Mucosa of descending colon (tissue), 3 donors: ENCODE results near the gene POLR2I. TPM values are rescaled to one million over a fixed set of nuclear protein-coding genes. Genes with fewer than 3 reads are reported as not detected.

Experiments used
- ATAC-seq: fragments of 200-7000 bp; cut with Tn5 transposase; one replicate; pipeline ENCODE4 v1.9.1; 2020; ENCODE audit warnings: mild to moderate bottlenecking, moderate library complexity
- DNase-seq, 3 donors: peaks; one replicate each; pipeline ENCODE4 v3.0.0-alpha.2; 2020
- H3K36me3 ChIP-seq: fragments of 200-600 bp; one replicate; pipeline ENCODE4 v1.8.0; 2021; ENCODE audit warnings: low read depth, mild to moderate bottlenecking
- H3K4me1 ChIP-seq: fragments of 200-600 bp; one replicate; pipeline ENCODE4 v1.8.0; 2021; ENCODE audit warnings: low read depth, mild to moderate bottlenecking
- H3K4me3 ChIP-seq: fragments of 200-600 bp; one replicate; pipeline ENCODE4 v1.8.0; 2021; ENCODE audit warnings: mild to moderate bottlenecking
- H3K9me3 ChIP-seq: fragments of 200-600 bp; one replicate; pipeline ENCODE4 v1.8.0; 2021; ENCODE audit warnings: mild to moderate bottlenecking
- CTCF ChIP-seq: fragments of 200-600 bp; IDR thresholded peaks from one replicate; pipeline ENCODE4 v1.8.0; 2022; ENCODE audit warnings: antibody characterized with exemption, mild to moderate bottlenecking
- intact Hi-C, 2 donors: fragments of 100-400 bp; cut with DNase I in 1 of 2; cut with micrococcal nuclease in 1 of 2; formaldehyde crosslinking; loops; one replicate each; pipeline versions ENCODE4 v1.11.0 to v1.11.1; 2022; cut with DNase I, micrococcal nuclease
- total RNA-seq, 3 donors: library from RNA; stranded (reverse); fragmentation: NEBNext Ultra II Directional in 2 of 3; extraction: Animal tissue kit (Norgen Biotek cat#: 25700) in 2 of 3; gene quantifications; one replicate each; pipeline versions ENCODE4 v1.2.1 to v1.2.4, GENCODE V29; 2021 to 2023
- donor health status: DM: no; HTN: no; CAD: no; lungs with moderate emphysema.
- donor health status: DM: no; HTN: no; CAD: no.
- donor health status: DM: no; HTN: yes; CAD: no.

Gene POLR2I
- total RNA-seq, 3 donors from 2014 or later = 42.7 to 66.4 (median 47.4) TPM

DNA sequence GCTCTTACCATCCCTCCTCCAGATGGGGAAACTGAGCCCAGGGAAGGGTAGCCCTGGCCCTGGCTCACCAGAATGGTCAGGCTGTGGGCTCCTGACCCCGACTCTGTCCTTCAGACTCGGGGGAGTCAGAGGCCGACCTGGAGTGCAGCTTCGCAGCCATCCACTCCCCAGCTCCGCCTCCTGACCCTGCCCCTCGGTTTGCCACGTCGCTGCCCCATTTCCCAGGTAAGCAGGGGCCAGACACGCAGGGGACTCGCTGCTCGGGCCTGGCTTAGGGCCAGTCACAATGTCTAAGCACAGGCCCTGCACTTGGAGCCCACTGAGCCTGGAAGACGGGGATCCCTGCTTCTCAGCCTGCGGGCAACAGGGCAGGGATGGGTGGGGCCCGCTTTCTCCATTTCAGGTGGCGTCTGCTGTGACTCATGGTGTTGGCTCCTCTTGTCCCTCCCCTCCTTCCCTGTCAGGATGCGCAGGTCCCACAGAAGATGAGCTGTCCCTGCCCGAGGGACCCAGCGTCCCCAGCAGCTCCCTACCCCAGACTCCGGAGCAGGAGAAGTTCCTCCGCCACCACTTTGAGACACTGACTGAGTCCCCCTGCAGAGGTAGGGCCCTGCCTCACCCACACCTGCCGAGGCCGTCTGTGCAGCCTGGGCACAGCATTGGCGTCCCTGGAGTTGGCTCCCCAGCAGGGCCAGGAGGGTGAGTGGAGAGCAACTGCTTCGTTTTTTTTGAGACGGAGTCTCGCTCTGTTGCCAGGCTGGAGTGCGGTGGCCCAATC, 12.9 kb downstream of the POLR2I start:
- intact Hi-C loops = no loop called here
- TF ChIP-seq CTCF = no peak
- Histone ChIP-seq H3K4me1 (no peaks in the 10 kb centered on the region), H3K4me3 (no peak overlapping the region), H3K9me3 (no peaks in the 10 kb centered on the region), H3K36me3 (no peaks in the 10 kb centered on the region)
- no peak for DNase-seq
- ATAC-seq = no peak

DNA sequence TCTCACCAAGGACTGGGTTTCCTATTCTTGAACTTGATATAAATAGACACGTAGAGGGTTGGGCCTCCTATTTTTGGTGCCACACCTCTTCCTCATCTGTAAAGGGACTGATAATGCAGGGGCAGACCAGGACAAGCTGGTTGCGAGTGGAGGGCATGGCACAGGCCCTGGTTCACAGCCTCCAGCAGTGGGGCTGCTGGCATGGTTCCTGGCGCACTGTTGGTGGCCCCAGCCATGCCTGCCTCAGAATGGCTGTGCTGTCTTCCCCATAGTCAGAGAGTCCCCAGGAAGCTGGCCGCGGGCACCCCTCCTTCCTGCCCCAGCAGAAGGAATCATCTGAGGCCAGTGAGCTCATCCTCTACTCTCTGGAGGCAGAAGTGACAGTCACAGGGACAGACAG, 14.2 kb downstream of the POLR2I start:
- DNase-seq = no peak
- intact Hi-C loops = no loop called here
- Histone ChIP-seq H3K4me1 (no peaks in the 10 kb centered on the region), H3K36me3 (no peaks in the 10 kb centered on the region), H3K4me3 (no peak overlapping the region), H3K9me3 (no peaks in the 10 kb centered on the region)
- TF ChIP-seq CTCF = no peak
- ATAC-seq = no peak

DNA sequence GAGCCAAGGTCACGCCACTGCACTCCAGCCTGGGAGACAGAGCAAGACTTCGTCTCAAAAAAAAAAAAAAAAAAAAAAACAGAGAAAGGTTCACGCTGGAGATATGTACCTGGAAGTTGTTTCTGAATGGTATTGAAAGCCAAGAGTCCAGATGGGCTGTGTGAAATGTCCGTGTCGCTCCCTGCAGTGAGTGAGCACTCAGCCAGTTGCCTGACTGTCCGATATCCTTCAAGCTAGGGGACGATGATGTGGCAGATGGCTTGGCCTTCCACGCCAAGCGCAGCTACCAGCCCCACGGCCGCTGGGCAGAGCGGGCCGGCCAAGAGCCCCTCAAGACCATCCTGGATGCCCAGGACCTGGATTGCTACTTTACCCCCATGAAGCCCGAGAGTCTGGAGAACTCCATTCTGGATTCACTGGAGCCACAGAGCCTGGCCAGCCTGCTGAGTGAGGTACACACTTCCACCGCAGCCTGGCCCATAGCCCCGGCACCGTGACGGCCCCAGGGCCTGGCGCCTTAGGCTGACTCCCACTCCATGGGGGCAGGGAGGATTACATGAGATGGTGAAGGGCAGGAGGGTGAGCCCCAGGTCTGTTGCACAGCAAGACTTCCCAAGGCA, 15.4 kb downstream of the POLR2I start:
- no peaks in the 10 kb centered on the region for H3K36me3 ChIP-seq
- DNase-seq (no peak), ATAC-seq (no peak)
- no peak for TF ChIP-seq CTCF
- H3K4me1 ChIP-seq = no peaks in the 10 kb centered on the region
- intact Hi-C loops = no loop called here
- H3K9me3 ChIP-seq = no peaks in the 10 kb centered on the region
- no peak overlapping the region for H3K4me3 ChIP-seq

DNA sequence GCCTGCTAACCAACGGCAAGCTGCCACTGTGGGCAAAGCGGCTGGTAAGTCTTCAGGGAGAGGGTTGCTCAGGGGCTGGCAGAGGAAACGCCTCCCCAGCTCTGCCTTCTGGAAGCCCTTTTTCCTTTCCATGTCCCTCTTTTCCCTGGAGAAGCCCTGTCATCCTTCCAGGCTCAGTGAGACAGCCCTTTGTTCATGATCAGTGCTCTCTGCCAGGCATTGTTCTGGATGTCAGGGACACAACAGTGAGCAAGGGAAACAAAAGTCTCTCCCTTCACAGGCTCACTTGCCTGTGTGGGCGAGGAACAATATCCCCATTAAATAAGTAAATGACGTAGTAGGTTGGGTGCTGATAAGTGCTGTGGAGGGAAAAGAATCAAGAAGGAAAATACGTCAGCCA, 17.6 kb downstream of the POLR2I start:
- ATAC-seq = no peak
- no peaks in the 10 kb centered on the region for H3K36me3 ChIP-seq
- intact Hi-C loops = no loop called here
- H3K4me1 ChIP-seq = no peaks in the 10 kb centered on the region
- H3K4me3 ChIP-seq = no peak overlapping the region
- no peak for TF ChIP-seq CTCF
- DNase-seq = no peak
- no peaks in the 10 kb centered on the region for H3K9me3 ChIP-seq

- H3K36me3 ChIP-seq = no peaks in the 10 kb centered on the region
- no peak for DNase-seq
- no peak for ATAC-seq
- no peaks in the 10 kb centered on the region for H3K9me3 ChIP-seq
- intact Hi-C loops = no loop called here
- no peaks in the 10 kb centered on the region for H3K4me1 ChIP-seq
- H3K4me3 ChIP-seq = no peak overlapping the region
- TF ChIP-seq CTCF = no peak
Observed at GRCh38 chr19:36093687-36094086, 21.0 kb downstream of the POLR2I start.
